Measurements from ENCODE around the gene DIAPH3.

DNA sequence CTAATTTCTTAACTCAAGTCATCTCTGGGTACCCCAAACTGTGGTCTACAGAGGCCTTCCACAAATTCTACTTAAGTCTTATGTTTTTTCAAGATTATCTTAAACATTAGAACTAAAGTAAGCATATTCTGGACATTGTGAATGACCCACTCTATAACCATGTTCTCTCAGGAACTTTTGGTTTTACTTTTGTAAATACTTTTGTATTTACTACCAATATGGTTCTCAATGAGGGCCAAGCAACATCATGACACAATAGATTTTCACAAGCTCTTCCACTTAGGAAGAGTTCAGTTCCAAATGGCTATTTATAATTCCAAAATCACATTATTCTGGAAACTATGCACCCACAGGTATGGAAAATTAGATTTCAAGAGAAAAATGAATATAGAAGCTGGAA, 10.8 kb downstream of the DIAPH3 start:
- TF ChIP-seq NRF1 (IDR thresholded peaks at IDR 0.05; ENCODE audit: low read depth, low read length) = no peak
- no peak for TF ChIP-seq BRCA1 (IDR thresholded peaks at IDR 0.05; ENCODE audit: low read depth, low read length)
- TF ChIP-seq, protein P1, sequence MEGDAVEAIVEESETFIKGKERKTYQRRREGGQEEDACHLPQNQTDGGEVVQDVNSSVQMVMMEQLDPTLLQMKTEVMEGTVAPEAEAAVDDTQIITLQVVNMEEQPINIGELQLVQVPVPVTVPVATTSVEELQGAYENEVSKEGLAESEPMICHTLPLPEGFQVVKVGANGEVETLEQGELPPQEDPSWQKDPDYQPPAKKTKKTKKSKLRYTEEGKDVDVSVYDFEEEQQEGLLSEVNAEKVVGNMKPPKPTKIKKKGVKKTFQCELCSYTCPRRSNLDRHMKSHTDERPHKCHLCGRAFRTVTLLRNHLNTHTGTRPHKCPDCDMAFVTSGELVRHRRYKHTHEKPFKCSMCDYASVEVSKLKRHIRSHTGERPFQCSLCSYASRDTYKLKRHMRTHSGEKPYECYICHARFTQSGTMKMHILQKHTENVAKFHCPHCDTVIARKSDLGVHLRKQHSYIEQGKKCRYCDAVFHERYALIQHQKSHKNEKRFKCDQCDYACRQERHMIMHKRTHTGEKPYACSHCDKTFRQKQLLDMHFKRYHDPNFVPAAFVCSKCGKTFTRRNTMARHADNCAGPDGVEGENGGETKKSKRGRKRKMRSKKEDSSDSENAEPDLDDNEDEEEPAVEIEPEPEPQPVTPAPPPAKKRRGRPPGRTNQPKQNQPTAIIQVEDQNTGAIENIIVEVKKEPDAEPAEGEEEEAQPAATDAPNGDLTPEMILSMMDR (IDR thresholded peaks at IDR 0.05; ENCODE audit: control extremely low read depth in 1 of 3, insufficient read depth in 1 of 3, low read depth in 1 of 3, low read length in 3 of 3) = no peak
- TF ChIP-seq YY1 (IDR thresholded peaks at IDR 0.05; ENCODE audit: low read depth, low read length) = no peak
- TF ChIP-seq EZH2 (IDR thresholded peaks at IDR 0.05; ENCODE audit: low read depth, low read length, severe bottlenecking) = no peak
- TF ChIP-seq RFX5 (IDR thresholded peaks at IDR 0.05; ENCODE audit: borderline replicate concordance, low read depth, low read length) = no peak
- no peak for TF ChIP-seq POLR2A (IDR thresholded peaks at IDR 0.05; ENCODE audit: control extremely low read depth in 1 of 2, low read depth in 2 of 2, low read length in 2 of 2)
- TF ChIP-seq EP300 (IDR thresholded peaks at IDR 0.05; ENCODE audit: borderline replicate concordance in 1 of 2, low read depth in 2 of 2, low read length in 2 of 2) = no peak
- no peak for TF ChIP-seq CEBPB (IDR thresholded peaks at IDR 0.05; ENCODE audit: low read depth, low read length)
- no peak for TF ChIP-seq ZNF274 (IDR thresholded peaks at IDR 0.05; ENCODE audit: borderline replicate concordance, extremely low read depth, low read length)

Measured in H1 (cell line).